ENCODE results near the gene RAPGEF5. TPM values are rescaled to one million over a fixed set of nuclear protein-coding genes. Genes with fewer than 3 reads are reported as not detected.

The RAPGEF5 gene
- total RNA-seq, 1 experiment from 2014 or later, result 15.6 TPM

GRCh38 chr7:22142572-22142971 lies 214.4 kb downstream of the RAPGEF5 start:
- no peaks in the 10 kb centered on the region for H3K9me3 ChIP-seq (ENCODE audit: control insufficient read depth in 1 of 2, insufficient read depth in 1 of 2, low read depth in 1 of 2, low read length in 2 of 2)
- H3K79me2 ChIP-seq (ENCODE audit: insufficient read depth, low read length), result no peaks in the 10 kb centered on the region
- H3K27me3 ChIP-seq (ENCODE audit: insufficient read depth, low read length), result no peaks in the 10 kb centered on the region
- TF ChIP-seq YY1 (IDR thresholded peaks at IDR 0.05; ENCODE audit: extremely low read depth, insufficient replicate concordance, low read depth, low read length) (no peak), CBX3 (IDR thresholded peaks at IDR 0.05; ENCODE audit: low read depth) (no peak), RAD21 (IDR thresholded peaks at IDR 0.05; ENCODE audit: low read depth) (no peak), POLR2AphosphoS5 (IDR thresholded peaks at IDR 0.05; ENCODE audit: low read depth, low read length) (no peak), ELF1 (IDR thresholded peaks at IDR 0.05; ENCODE audit: borderline replicate concordance, low read depth) (no peak), JUND (IDR thresholded peaks at IDR 0.05) (no peak), ZBTB33 (IDR thresholded peaks at IDR 0.05; ENCODE audit: extremely low read depth, insufficient replicate concordance, low read length) (no peak), CTCF (IDR thresholded peaks at IDR 0.05 in 2 of 3, conservative IDR thresholded peaks at IDR 0.05 in 1 of 3; ENCODE audit: borderline replicate concordance in 1 of 3, insufficient read depth in 1 of 3, low read depth in 2 of 3, low read length in 2 of 3) (no peak), ZNF274 (IDR thresholded peaks at IDR 0.05; ENCODE audit: low read depth, low read length) (no peak), FOSL1 (IDR thresholded peaks at IDR 0.05; ENCODE audit: low read depth) (no peak), EZH2 (IDR thresholded peaks at IDR 0.05) (no peak), TCF7L2 (IDR thresholded peaks at IDR 0.05; ENCODE audit: borderline replicate concordance, extremely low read depth, insufficient read depth, insufficient read length) (no peak), MAX (IDR thresholded peaks at IDR 0.05) (no peak), EZH2phosphoT487 (IDR thresholded peaks at IDR 0.05; ENCODE audit: borderline replicate concordance) (no peak), SRF (IDR thresholded peaks at IDR 0.05; ENCODE audit: low read depth) (no peak), ATF3 (IDR thresholded peaks at IDR 0.05) (no peak)
- intact Hi-C loops (cut with micrococcal nuclease), result no loop called here
- DNase-seq (ENCODE audit: low read depth, low spot score), result no peak
- no peak overlapping the region for H3K4me2 ChIP-seq (ENCODE audit: low read length)
- ChIA-PET CTCF (no interaction called here), POLR2A (interaction anchor here (0.9 kb wide), 1 partner anchor 10 kb away, joined by 3 read pairs; no protein-coding TSS in a partner anchor), RAD21 (ENCODE audit: low non-redundant PET in 1 of 2, low total read pairs in 2 of 2, uncharacterized antibody in 2 of 2, unreplicated experiment in 2 of 2) (no interaction called here)
- no peaks in the 10 kb centered on the region for H4K20me1 ChIP-seq (ENCODE audit: insufficient read depth)
- no peaks in the 10 kb centered on the region for H3K9me2 ChIP-seq (ENCODE audit: insufficient read depth)
- no peak for ATAC-seq
- no peak overlapping the region for H3K4me3 ChIP-seq (replicated peaks in 1 of 2; ENCODE audit: low read depth in 1 of 2, low read length in 2 of 2)
- BruUV-seq (replicated peaks), result no TSS peak
- H2AFZ ChIP-seq (ENCODE audit: low read depth, low read length, poor library complexity, severe bottlenecking), result no peak overlapping the region
- H3K36me3 ChIP-seq (ENCODE audit: control insufficient read depth in 1 of 2, insufficient read depth in 2 of 2, low read length in 2 of 2), result no peaks in the 10 kb centered on the region; a peak in 2 of 4 replicates
- H3K9ac ChIP-seq (ENCODE audit: low read length), result no peak overlapping the region
- H3K27ac ChIP-seq (ENCODE audit: low read depth, low read length), result no peak overlapping the region
- no peaks in the 10 kb centered on the region for H3K4me1 ChIP-seq (ENCODE audit: control insufficient read depth in 1 of 2, insufficient read depth in 2 of 2, low read length in 2 of 2)
